PC-3 (cell line): ENCODE results near the gene HDAC4. TPM values are rescaled to one million over a fixed set of nuclear protein-coding genes. Genes with fewer than 3 reads are reported as not detected.

Experiments
- ATAC-seq: fragments of 200-7000 bp; cut with Tn5 transposase; 2 replicates; pipeline ENCODE4 v1.9.1; 2020; ENCODE audit warnings: mild to moderate bottlenecking, moderate library complexity
- BruUV-seq: library from RNA; stranded (reverse); fragments of 400-500 nt; replicated peaks from 2 replicates; lab custom pipeline; 2021; lab: Mats Ljungman, UMichigan
- CTCF ChIA-PET: fragments of 300-600 bp; sonication (Branson Sonifier 250); formaldehyde crosslinking; loops from one replicate; lab custom pipeline; 2022; ENCODE audit warnings: antibody characterized with exemption; lab: Charles Lee
- POLR2A ChIA-PET: fragments of 300-600 bp; sonication (Branson Sonifier 250); formaldehyde crosslinking; loops from one replicate; lab custom pipeline; 2022; ENCODE audit warnings: antibody characterized with exemption; ENCODE audit not compliant: unreplicated experiment; lab: Charles Lee
- DNase-seq: peaks from one replicate; pipeline ENCODE4 v3.0.0-alpha.2; 2015
- H2AFZ ChIP-seq: fragments of 300-600 bp; sonication (generic); 2 replicates; pipeline ENCODE4 v1.6.0; 2016; ENCODE audit warnings: antibody characterized with exemption, low read length
- H3F3A ChIP-seq: fragments of 300-600 bp; sonication (generic); one replicate; pipeline ENCODE4 v1.6.0; 2017; ENCODE audit warnings: antibody characterized with exemption, low read length, control low read depth, mild to moderate bottlenecking; ENCODE audit not compliant: unreplicated experiment
- H3K27ac ChIP-seq: fragments of 300-600 bp; sonication (generic); 2 replicates; pipeline ENCODE4 v1.5.1; 2016; ENCODE audit warnings: mild to moderate bottlenecking, low read length
- H3K27me3 ChIP-seq: fragments of 300-600 bp; sonication (generic); 2 replicates; pipeline ENCODE4 v1.6.1; 2016; ENCODE audit warnings: low read length, mixed read lengths
- H3K36me3 ChIP-seq: fragments of 300-600 bp; sonication (generic); 2 replicates; pipeline ENCODE4 v1.6.1; 2016; ENCODE audit warnings: low read depth, mixed run types, low read length, mixed read lengths
- H3K4me1 ChIP-seq: fragments of 300-600 bp; sonication (generic); 2 replicates; pipeline ENCODE4 v1.5.1; 2016; ENCODE audit warnings: low read length; ENCODE audit not compliant: insufficient read depth
- H3K4me2 ChIP-seq: fragments of 300-600 bp; sonication (generic); 2 replicates; pipeline ENCODE4 v1.6.0; 2016; ENCODE audit warnings: low read length
- H3K4me3 ChIP-seq: fragments of 300-600 bp; sonication (generic); 2 replicates; pipeline ENCODE4 v1.5.1; 2016; ENCODE audit warnings: mild to moderate bottlenecking, low read length, mixed read lengths
- H3K79me2 ChIP-seq: fragments of 300-600 bp; sonication (generic); 2 replicates; pipeline ENCODE4 v1.6.1; 2017; ENCODE audit warnings: low read length, mixed read lengths
- H3K9ac ChIP-seq: fragments of 300-600 bp; sonication (generic); 2 replicates; pipeline ENCODE4 v1.6.0; 2016; ENCODE audit warnings: mild to moderate bottlenecking, low read length
- H3K9me2 ChIP-seq: fragments of 300-600 bp; sonication (generic); replicated peaks from 2 replicates; pipeline ENCODE4 v1.6.1; 2016; ENCODE audit warnings: mixed run types, low read length, mixed read lengths
- H3K9me3 ChIP-seq: fragments of 300-600 bp; sonication (generic); 2 replicates; pipeline ENCODE4 v1.6.1; 2016; ENCODE audit warnings: low read length, mixed read lengths
- H4K20me1 ChIP-seq: fragments of 300-600 bp; sonication (generic); 2 replicates; pipeline ENCODE4 v1.6.1; 2016; ENCODE audit warnings: low read length, mixed read lengths
- EZH2 ChIP-seq: fragments of 300-600 bp; sonication (generic); IDR thresholded peaks from one replicate; pipeline ENCODE4 v1.6.1; 2017; ENCODE audit warnings: antibody characterized with exemption, mild to moderate bottlenecking, low read length; ENCODE audit not compliant: unreplicated experiment
- EZH2phosphoT487 ChIP-seq: fragments of 300-600 bp; sonication (generic); IDR thresholded peaks from 2 replicates; pipeline ENCODE4 v1.6.1; 2018; ENCODE audit warnings: mild to moderate bottlenecking, antibody characterized with exemption, low read length, borderline replicate concordance
- intact Hi-C: fragments of 100-400 bp; cut with micrococcal nuclease; formaldehyde crosslinking; loops from 2 replicates; pipeline ENCODE4 v1.9.0; 2023
- total RNA-seq: library from RNA; depleted of rRNA; stranded (reverse); fragments of >200 nt; gene quantifications from 2 replicates; pipeline ENCODE4 v1.2.3, GENCODE V29; 2014
- TF ChIP-seq, protein P1 (sequence below): fragments of 300-600 bp; sonication (generic); conservative IDR thresholded peaks from 2 replicates; pipeline ENCODE4 v1.5.1; 2017; ENCODE audit warnings: antibody characterized with exemption, low read depth, mild to moderate bottlenecking, low read length

The HDAC4 gene
- total RNA-seq, 1 experiment from 2014 or later = 8.5 TPM

GRCh38 chr2:239078128-239078924 is 322.5 kb downstream of the HDAC4 start:
- no TSS peak for BruUV-seq
- no peak overlapping the region for H3K27ac ChIP-seq
- no peaks in the 10 kb centered on the region for H3K27me3 ChIP-seq
- TF ChIP-seq EZH2 = no peak
- no peak for ATAC-seq
- no peaks in the 10 kb centered on the region for H4K20me1 ChIP-seq
- POLR2A ChIA-PET = no interaction called here
- no peaks in the 10 kb centered on the region for H3K36me3 ChIP-seq
- no peak overlapping the region for H3K9ac ChIP-seq
- no peaks in the 10 kb centered on the region for H3K9me3 ChIP-seq
- H3K9me2 ChIP-seq = no peaks in the 10 kb centered on the region
- H3K79me2 ChIP-seq = no peaks in the 10 kb centered on the region
- H3K4me2 ChIP-seq = no peak overlapping the region
- CTCF ChIA-PET = no interaction called here
- H3K4me3 ChIP-seq = no peak overlapping the region
- H3K4me1 ChIP-seq = no peaks in the 10 kb centered on the region
- intact Hi-C loops = no loop called here
- no peaks in the 10 kb centered on the region for H3F3A ChIP-seq
- H2AFZ ChIP-seq = no peak overlapping the region
- DNase-seq = no peak

GRCh38 chr2:239077260-239077659 is 323.6 kb downstream of the HDAC4 start:
- TF ChIP-seq, protein P1, sequence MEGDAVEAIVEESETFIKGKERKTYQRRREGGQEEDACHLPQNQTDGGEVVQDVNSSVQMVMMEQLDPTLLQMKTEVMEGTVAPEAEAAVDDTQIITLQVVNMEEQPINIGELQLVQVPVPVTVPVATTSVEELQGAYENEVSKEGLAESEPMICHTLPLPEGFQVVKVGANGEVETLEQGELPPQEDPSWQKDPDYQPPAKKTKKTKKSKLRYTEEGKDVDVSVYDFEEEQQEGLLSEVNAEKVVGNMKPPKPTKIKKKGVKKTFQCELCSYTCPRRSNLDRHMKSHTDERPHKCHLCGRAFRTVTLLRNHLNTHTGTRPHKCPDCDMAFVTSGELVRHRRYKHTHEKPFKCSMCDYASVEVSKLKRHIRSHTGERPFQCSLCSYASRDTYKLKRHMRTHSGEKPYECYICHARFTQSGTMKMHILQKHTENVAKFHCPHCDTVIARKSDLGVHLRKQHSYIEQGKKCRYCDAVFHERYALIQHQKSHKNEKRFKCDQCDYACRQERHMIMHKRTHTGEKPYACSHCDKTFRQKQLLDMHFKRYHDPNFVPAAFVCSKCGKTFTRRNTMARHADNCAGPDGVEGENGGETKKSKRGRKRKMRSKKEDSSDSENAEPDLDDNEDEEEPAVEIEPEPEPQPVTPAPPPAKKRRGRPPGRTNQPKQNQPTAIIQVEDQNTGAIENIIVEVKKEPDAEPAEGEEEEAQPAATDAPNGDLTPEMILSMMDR = no peak
- no peak for TF ChIP-seq EZH2phosphoT487
- ATAC-seq = no peak
- no peak for DNase-seq
- no peak overlapping the region for H3K9ac ChIP-seq
- intact Hi-C loops = no loop called here
- H3K27ac ChIP-seq = no peak overlapping the region
- no peaks in the 10 kb centered on the region for H4K20me1 ChIP-seq
- no TSS peak for BruUV-seq
- H3K9me3 ChIP-seq = no peaks in the 10 kb centered on the region
- no peaks in the 10 kb centered on the region for H3K9me2 ChIP-seq
- no peak overlapping the region for H3K4me2 ChIP-seq
- no peaks in the 10 kb centered on the region for H3K4me1 ChIP-seq
- CTCF ChIA-PET = no interaction called here
- H3K4me3 ChIP-seq = no peak overlapping the region
- POLR2A ChIA-PET = no interaction called here
- no peaks in the 10 kb centered on the region for H3K27me3 ChIP-seq
- H2AFZ ChIP-seq = no peak overlapping the region
- no peaks in the 10 kb centered on the region for H3K79me2 ChIP-seq
- H3K36me3 ChIP-seq = no peaks in the 10 kb centered on the region
- H3F3A ChIP-seq = no peaks in the 10 kb centered on the region

- Histone ChIP-seq H3K9me2 (no peaks in the 10 kb centered on the region), H3K4me2 (no peak overlapping the region), H3K27ac (no peak overlapping the region), H3K79me2 (no peaks in the 10 kb centered on the region), H4K20me1 (no peaks in the 10 kb centered on the region), H3K4me3 (no peak overlapping the region), H3K27me3 (no peaks in the 10 kb centered on the region), H3K9ac (no peak overlapping the region), H3K9me3 (no peaks in the 10 kb centered on the region), H2AFZ (no peak overlapping the region), H3K4me1 (no peaks in the 10 kb centered on the region), H3F3A (no peaks in the 10 kb centered on the region), H3K36me3 (no peaks in the 10 kb centered on the region)
- no peak for TF ChIP-seq EZH2
- TF ChIP-seq EZH2phosphoT487 = no peak
- TF ChIP-seq, protein P1 = no peak
- intact Hi-C loops = no loop called here
- BruUV-seq = no TSS peak
- ChIA-PET POLR2A (no interaction called here), CTCF (no interaction called here)
- no peak for ATAC-seq
- no peak for DNase-seq
Observed at GRCh38 chr2:239075918-239076758, 324.7 kb downstream of the HDAC4 start.
